IMR-90 (cell line): ENCODE results near the gene GCNT4. TPM values are rescaled to one million over a fixed set of nuclear protein-coding genes. Genes with fewer than 3 reads are reported as not detected.

Experiments used
- ATAC-seq: fragments of 200-7000 bp; cut with Tn5 transposase; 2 replicates; pipeline ENCODE4 v1.9.1; 2020; ENCODE audit warnings: low read depth, mild to moderate bottlenecking, moderate library complexity
- BruUV-seq: library from RNA; stranded (reverse); fragments of 400-500 nt; replicated peaks from 2 replicates; lab custom pipeline; 2021; lab: Mats Ljungman, UMichigan
- CTCF ChIA-PET: fragments of 300-600 bp; formaldehyde crosslinking; extraction: SDS; loops from one replicate; lab custom pipeline; 2021; ENCODE audit warnings: antibody characterized with exemption; lab: Yijun Ruan, JAX
- POLR2A ChIA-PET: fragments of 300-600 bp; sonication (Branson Sonifier 250); formaldehyde crosslinking; loops from one replicate; lab custom pipeline; 2022; ENCODE audit warnings: antibody characterized with exemption; ENCODE audit not compliant: unreplicated experiment; lab: Charles Lee
- DNase-seq: peaks from one replicate; pipeline ENCODE4 v3.0.0; 2013
- H2AFZ ChIP-seq: replicated peaks from 2 replicates; pipeline ENCODE3; 2013; ENCODE audit warnings: low read length, mild to moderate bottlenecking; ENCODE audit not compliant: poor library complexity
- H2AK5ac ChIP-seq: 2 replicates; pipeline ENCODE4 v1.6.1; 2013; ENCODE audit warnings: low read depth, low read length, inconsistent platforms
- H2AK9ac ChIP-seq: replicated peaks from 2 replicates; pipeline ENCODE3; 2013; ENCODE audit warnings: mild to moderate bottlenecking, low read depth, low read length, moderate library complexity; ENCODE audit not compliant: poor library complexity
- H2BK120ac ChIP-seq: 2 replicates; pipeline ENCODE4 v1.6.1; 2013; ENCODE audit warnings: low read depth, low read length, inconsistent platforms
- H2BK15ac ChIP-seq: 3 replicates; pipeline ENCODE4 v1.6.1; 2013; ENCODE audit warnings: low read depth, low read length, inconsistent platforms
- H2BK20ac ChIP-seq: 2 replicates; pipeline ENCODE4 v1.6.1; 2013; ENCODE audit warnings: low read depth, mild to moderate bottlenecking, inconsistent platforms, low read length, moderate library complexity
- H2BK5ac ChIP-seq: 2 replicates; pipeline ENCODE4 v1.6.1; 2013; ENCODE audit warnings: mild to moderate bottlenecking, low read depth, low read length, inconsistent platforms; ENCODE audit not compliant: poor library complexity, severe bottlenecking
- H3K14ac ChIP-seq: replicated peaks from 2 replicates; pipeline ENCODE4 v1.6.1; 2013; ENCODE audit warnings: low read depth, low read length, inconsistent platforms
- H3K18ac ChIP-seq: 2 replicates; pipeline ENCODE4 v1.6.1; 2013; ENCODE audit warnings: low read depth, low read length, control low read depth
- H3K23ac ChIP-seq: 2 replicates; pipeline ENCODE4 v1.6.1; 2013; ENCODE audit warnings: low read depth, low read length, inconsistent platforms
- H3K27ac ChIP-seq: 2 replicates; pipeline ENCODE4 v1.5.1; 2013; ENCODE audit warnings: mild to moderate bottlenecking, control low read depth, low read length; ENCODE audit not compliant: insufficient read depth
- H3K27me3 ChIP-seq: 2 replicates; pipeline ENCODE4 v1.6.1; 2013; ENCODE audit warnings: low read length; ENCODE audit not compliant: control insufficient read depth, insufficient read depth
- H3K36me3 ChIP-seq: 2 replicates; pipeline ENCODE4 v1.6.1; 2013; ENCODE audit warnings: low read length, mixed read lengths; ENCODE audit not compliant: control insufficient read depth, insufficient read depth
- H3K4ac ChIP-seq: 2 replicates; pipeline ENCODE4 v1.6.1; 2013; ENCODE audit warnings: low read depth, low read length, inconsistent platforms
- H3K4me1 ChIP-seq: 2 replicates; pipeline ENCODE4 v1.6.1; 2013; ENCODE audit warnings: low read length, mixed read lengths; ENCODE audit not compliant: control insufficient read depth, insufficient read depth
- H3K4me2 ChIP-seq: 2 replicates; pipeline ENCODE4 v1.6.1; 2013; ENCODE audit warnings: low read depth, mild to moderate bottlenecking, control low read depth, low read length, moderate library complexity
- H3K4me3 ChIP-seq: 2 replicates; pipeline ENCODE4 v1.5.1; 2013; ENCODE audit warnings: low read depth, mild to moderate bottlenecking, control low read depth, low read length, moderate library complexity; ENCODE audit not compliant: insufficient read depth
- H3K56ac ChIP-seq: 2 replicates; pipeline ENCODE4 v1.6.1; 2013; ENCODE audit warnings: low read length, inconsistent platforms; ENCODE audit not compliant: insufficient read depth; ENCODE audit errors: extremely low read depth
- H3K79me1 ChIP-seq, 2 experiments: 2 replicates each; pipeline ENCODE4 v1.6.1; 2013; ENCODE audit warnings: low read length in 2 of 2, inconsistent platforms in 1 of 2, low read depth in 1 of 2
- H3K9ac ChIP-seq: 2 replicates; pipeline ENCODE4 v1.6.1; 2013; ENCODE audit warnings: low read depth, low read length, control low read depth
- H3K9me1 ChIP-seq: 2 replicates; pipeline ENCODE4 v1.6.1; 2013; ENCODE audit warnings: low read length, inconsistent platforms; ENCODE audit not compliant: insufficient read depth
- H3K9me3 ChIP-seq: 2 replicates; pipeline ENCODE4 v1.6.1; 2013; ENCODE audit warnings: low read length; ENCODE audit not compliant: control insufficient read depth, insufficient read depth
- H4K20me1 ChIP-seq: 2 replicates; pipeline ENCODE4 v1.6.1; 2013; ENCODE audit warnings: low read length, inconsistent platforms; ENCODE audit not compliant: insufficient read depth
- H4K5ac ChIP-seq: 2 replicates; pipeline ENCODE4 v1.6.1; 2013; ENCODE audit warnings: mild to moderate bottlenecking, low read depth, low read length, control low read depth
- H4K8ac ChIP-seq, 2 experiments: 2 replicates each; pipeline ENCODE4 v1.6.1; 2013; ENCODE audit warnings: low read depth in 2 of 2, low read length in 2 of 2, control low read depth in 1 of 2, inconsistent platforms in 1 of 2
- H4K91ac ChIP-seq: 2 replicates; pipeline ENCODE4 v1.6.1; 2013; ENCODE audit warnings: low read depth, low read length, inconsistent platforms; ENCODE audit not compliant: insufficient read depth
- CEBPB ChIP-seq: IDR thresholded peaks from 2 replicates; pipeline ENCODE4 v1.6.1; 2012; ENCODE audit warnings: low read depth, low read length, improper control_type of control experiment
- CHD1 ChIP-seq: IDR thresholded peaks from 2 replicates; pipeline ENCODE4 v1.6.1; 2012; ENCODE audit warnings: low read depth, low read length, improper control_type of control experiment
- CTCF ChIP-seq: conservative IDR thresholded peaks from 2 replicates; pipeline ENCODE4 v1.5.1; 2012; ENCODE audit warnings: mild to moderate bottlenecking, low read depth, low read length, improper control_type of control experiment
- ELK1 ChIP-seq: fragments of 150-350 bp; IDR thresholded peaks from 2 replicates; pipeline ENCODE4 v1.6.1; 2016; ENCODE audit warnings: low read depth, mild to moderate bottlenecking, low read length, moderate library complexity, borderline replicate concordance
- FOS ChIP-seq: fragments of 150-350 bp; IDR thresholded peaks from 2 replicates; pipeline ENCODE4 v1.6.1; 2016; ENCODE audit warnings: low read depth, low read length
- MAFK ChIP-seq: IDR thresholded peaks from 2 replicates; pipeline ENCODE4 v1.6.1; 2012; ENCODE audit warnings: low read depth, low read length, improper control_type of control experiment
- MAZ ChIP-seq: IDR thresholded peaks from 2 replicates; pipeline ENCODE4 v1.6.1; 2012; ENCODE audit warnings: low read depth, mild to moderate bottlenecking, low read length, improper control_type of control experiment, moderate library complexity, borderline replicate concordance
- MXI1 ChIP-seq: IDR thresholded peaks from 2 replicates; pipeline ENCODE4 v1.6.1; 2012; ENCODE audit warnings: low read depth, mild to moderate bottlenecking, low read length, moderate library complexity, borderline replicate concordance
- NFE2L2 ChIP-seq: fragments of 150-350 bp; IDR thresholded peaks from 2 replicates; pipeline ENCODE4 v1.6.1; 2016; ENCODE audit warnings: low read depth, mild to moderate bottlenecking, low read length
- POLR2A ChIP-seq: IDR thresholded peaks from 2 replicates; pipeline ENCODE4 v1.6.1; 2012; ENCODE audit warnings: mild to moderate bottlenecking, low read depth, low read length
- RAD21 ChIP-seq: IDR thresholded peaks from 2 replicates; pipeline ENCODE4 v1.6.1; 2012; ENCODE audit warnings: low read length, improper control_type of control experiment
- RCOR1 ChIP-seq: IDR thresholded peaks from 2 replicates; pipeline ENCODE4 v1.6.1; 2012; ENCODE audit warnings: mild to moderate bottlenecking, low read length, improper control_type of control experiment; ENCODE audit not compliant: insufficient replicate concordance
- SMC3 ChIP-seq: fragments of 150-350 bp; IDR thresholded peaks from 2 replicates; pipeline ENCODE4 v1.6.1; 2016; ENCODE audit warnings: low read depth, mild to moderate bottlenecking, antibody characterized with exemption, low read length, moderate library complexity
- USF2 ChIP-seq: fragments of 150-350 bp; IDR thresholded peaks from 2 replicates; pipeline ENCODE4 v1.6.1; 2017; ENCODE audit warnings: mild to moderate bottlenecking, antibody characterized with exemption, low read length, low read depth
- WGBS, 2 experiments: methylation state at CpG; one replicate each; pipeline versions ENCODE4 v1.1.5 to v1.1.7; 2013; ENCODE audit warnings: missing lambda C conversion rate in 2 of 2; ENCODE audit not compliant: insufficient read length in 1 of 2; ENCODE audit errors: extremely low coverage in 2 of 2; 5-methylcytosine and 5-hydroxymethylcytosine counted together
- dilution Hi-C: fragments of 300-500 bp; cut with HindIII; formaldehyde crosslinking; loops from one replicate; pipeline ENCODE4 v1.14.3; 2018; ENCODE audit warnings: low sequenced_read_pairs; ENCODE audit not compliant: unreplicated experiment
- in situ Hi-C: fragments of 300-500 bp; cut with MboI; formaldehyde crosslinking; loops from 3 replicates; pipeline ENCODE4 v1.14.3; 2019; ENCODE audit warnings: low sequenced_read_pairs, inconsistent platforms, mixed read lengths
- intact Hi-C: fragments of 100-400 bp; cut with micrococcal nuclease; formaldehyde crosslinking; loops from 2 replicates; pipeline ENCODE4 v1.10.0; 2022
- polyA plus RNA-seq, 3 experiments: library from polyadenylated mRNA; depleted of rRNA; stranded (reverse); fragments of >200 nt; gene quantifications; 2 replicates each; pipeline ENCODE4 v1.2.3, GENCODE V29; 2012; ENCODE audit warnings: low replicate concordance in 1 of 3
- total RNA-seq: library from RNA; depleted of rRNA; stranded (reverse); fragments of >200 nt; gene quantifications from 2 replicates; pipeline ENCODE4 v1.2.3, GENCODE V29; 2012

GCNT4 gene
- total and polyA plus RNA-seq, 2 of the 4 experiments (the other 2 are of a cell fraction): 0.46 to 1.8 TPM

- intact Hi-C loops: no loop called here
- Histone ChIP-seq H3K9me3 (no peaks in the 10 kb centered on the region), H4K5ac (no peak overlapping the region), H3K14ac (no peak overlapping the region), H3K36me3 (no peaks in the 10 kb centered on the region), H3K9me1 (no peaks in the 10 kb centered on the region), H3K27ac (no peak overlapping the region), H3K56ac (no peak overlapping the region), H3K79me1 (no peaks in the 10 kb centered on the region), H2AFZ (no peak overlapping the region), H2AK9ac (no peak overlapping the region), H4K91ac (no peak overlapping the region), H3K23ac (no peak overlapping the region), H2BK120ac (no peak overlapping the region), H4K20me1 (no peaks in the 10 kb centered on the region), H3K4me2 (no peak overlapping the region), H2BK15ac (no peak overlapping the region), H3K27me3 (no peaks in the 10 kb centered on the region), H3K4ac (no peak overlapping the region), H3K9ac (no peak overlapping the region), H3K4me3 (no peak overlapping the region), H3K18ac (no peak overlapping the region), H2BK20ac (no peak overlapping the region), H2BK5ac (no peak overlapping the region), H3K4me1 (no peaks in the 10 kb centered on the region), H2AK5ac (no peak overlapping the region), H4K8ac (no peak overlapping the region)
- WGBS, 2 experiments: no CpG with 5 or more reads among the region's 2 CpGs
- in situ Hi-C loops: no loop called here
- TF ChIP-seq SMC3 (no peak), MAZ (no peak), USF2 (no peak), FOS (no peak), CEBPB (no peak), CHD1 (no peak), MAFK (no peak), RCOR1 (no peak), MXI1 (no peak), POLR2A (no peak), RAD21 (no peak), NFE2L2 (no peak), CTCF (no peak), ELK1 (no peak)
- DNase-seq (no peak), ATAC-seq (no peak)
- ChIA-PET CTCF (no interaction called here), POLR2A (no interaction called here)
- dilution Hi-C loops: no loop called here
- no TSS peak for BruUV-seq
Observed at GRCh38 chr5:75081510-75081909, 29.2 kb upstream of the GCNT4 start.
